K562 (cell line): Measurements from ENCODE around the gene ARHGAP24. TPM values are rescaled to one million over a fixed set of nuclear protein-coding genes. Genes with fewer than 3 reads are reported as not detected.

Experiments
- ELF1 ChIP-seq: fragments of 200-800 bp; sonication (Bioruptor generic); IDR thresholded peaks from 2 replicates; pipeline ENCODE4 v1.6.1; 2016; ENCODE audit warnings: missing genetic modification characterization, missing compliant biosample characterization
- EP300 ChIP-seq: IDR thresholded peaks from 2 replicates; pipeline ENCODE4 v1.6.1; 2012; ENCODE audit warnings: low read length, improper control_type of control experiment
- ESRRA ChIP-seq: fragments of 450-650 bp; IDR thresholded peaks from 2 replicates; pipeline ENCODE4 v1.6.1; 2014; ENCODE audit warnings: low read depth, mild to moderate bottlenecking, moderate library complexity, borderline replicate concordance
- MCM5 ChIP-seq: fragments of 450-650 bp; IDR thresholded peaks from 2 replicates; pipeline ENCODE4 v1.6.1; 2016; ENCODE audit warnings: low read depth
- MECOM ChIP-seq: fragments of 250-450 bp; sonication (Bioruptor Pico); IDR thresholded peaks from 2 replicates; pipeline ENCODE4 v1.8.0; 2022; ENCODE audit warnings: inconsistent platforms
- MGA ChIP-seq: fragments of 450-650 bp; IDR thresholded peaks from 2 replicates; pipeline ENCODE4 v1.6.1; 2016; ENCODE audit warnings: mild to moderate bottlenecking, moderate library complexity
- POLR2G ChIP-seq: fragments of 200-400 bp; formaldehyde crosslinking; IDR thresholded peaks from 2 replicates; pipeline ENCODE4 v1.6.1; 2017; ENCODE audit warnings: low read depth, mild to moderate bottlenecking, antibody characterized with exemption, low read length, moderate library complexity
- RBFOX2 ChIP-seq: fragments of 200-400 bp; formaldehyde crosslinking; IDR thresholded peaks from 2 replicates; pipeline ENCODE4 v1.6.1; 2017; ENCODE audit warnings: low read depth, mild to moderate bottlenecking, low read length, moderate library complexity
- SUPT5H ChIP-seq: fragments of 450-650 bp; IDR thresholded peaks from 2 replicates; pipeline ENCODE4 v1.6.1; 2016
- TAF9B ChIP-seq: fragments of 450-650 bp; IDR thresholded peaks from 2 replicates; pipeline ENCODE4 v1.6.1; 2018; ENCODE audit warnings: mild to moderate bottlenecking; ENCODE audit not compliant: partially characterized antibody
- TCF3 ChIP-seq: sonication (generic); formaldehyde crosslinking; IDR thresholded peaks from 2 replicates; pipeline ENCODE4 v1.4.0; 2020; ENCODE audit warnings: mild to moderate bottlenecking, missing genetic modification reagents
- ZNF785 ChIP-seq: fragments of 250-450 bp; sonication (Bioruptor Pico); IDR thresholded peaks from 2 replicates; pipeline ENCODE4 v1.4.0; 2020; ENCODE audit warnings: mild to moderate bottlenecking
- polyA plus RNA-seq, 8 experiments: library from polyadenylated mRNA; depleted of rRNA in 4 of 8; stranded (reverse) in 5 of 8; unstranded in 3 of 8; fragments of >200 nt; fragmentation: Nextera tagmentation in 2 of 8; fragmentation: Illumina TruSeq in 1 of 8; extraction: Ambion mirVana in 2 of 8; extraction: Trizol in 1 of 8; gene quantifications; 2 replicates each; pipeline versions ENCODE4 v1.2.1 to v1.2.3, GENCODE V29; 2011 to 2014; ENCODE audit warnings: inconsistent platforms in 1 of 8, missing spikeins in 1 of 8
- total RNA-seq, 7 experiments: library from RNA; depleted of rRNA in 6 of 7; stranded (reverse); fragments of >200 nt in 6 of 7; fragmentation: Illumina TruSeq in 2 of 7; extraction: Trizol in 2 of 7; gene quantifications; 2 replicates each; pipeline versions ENCODE4 v1.2.1 to v1.2.3, GENCODE V29; 2011 to 2021; ENCODE audit warnings: low replicate concordance in 1 of 7
- TF ChIP-seq, protein P1 (sequence below): fragments of 250-450 bp; sonication (Bioruptor Pico); IDR thresholded peaks from 2 replicates; pipeline ENCODE4 v1.8.0; 2022; ENCODE audit warnings: inconsistent platforms
- TF ChIP-seq, protein P2 (sequence below): IDR thresholded peaks from 2 replicates; pipeline ENCODE4 v1.6.1; 2011; ENCODE audit warnings: borderline replicate concordance, low read depth, mild to moderate bottlenecking, moderate library complexity, low read length; ENCODE audit not compliant: insufficient read depth, poor library complexity, severe bottlenecking

ARHGAP24 gene
- total and polyA plus RNA-seq, 9 of the 15 experiments (the other 6 are each of a cell fraction or from before 2014, with no cell fraction given) = 8.0 to 22.6 (median 14.0) TPM

GRCh38 chr4:85681221-85681657 lies 206.3 kb downstream of the ARHGAP24 start (continued):
- TF ChIP-seq ELF1 (tag) (peak; percentile 29; the same call in 1 of the 2 replicates), EP300 (peak; percentile 75), TAF9B (no peak), POLR2G (no peak), ESRRA (peak; percentile 36; the same call in 1 of the 2 replicates), RBFOX2 (0 out of 2 replicates have a peak, but pooled peaks have one; percentile 23), TCF3 (CRISPR knock-in tag) (peak; percentile 61), MECOM (CRISPR knock-in tag) (0 out of 2 replicates have a peak, but pooled peaks have one; percentile 18), MCM5 (no peak), MGA (peak; percentile 84), ZNF785 (CRISPR knock-in tag) (no peak), SUPT5H (no peak)
- TF ChIP-seq, protein P1, sequence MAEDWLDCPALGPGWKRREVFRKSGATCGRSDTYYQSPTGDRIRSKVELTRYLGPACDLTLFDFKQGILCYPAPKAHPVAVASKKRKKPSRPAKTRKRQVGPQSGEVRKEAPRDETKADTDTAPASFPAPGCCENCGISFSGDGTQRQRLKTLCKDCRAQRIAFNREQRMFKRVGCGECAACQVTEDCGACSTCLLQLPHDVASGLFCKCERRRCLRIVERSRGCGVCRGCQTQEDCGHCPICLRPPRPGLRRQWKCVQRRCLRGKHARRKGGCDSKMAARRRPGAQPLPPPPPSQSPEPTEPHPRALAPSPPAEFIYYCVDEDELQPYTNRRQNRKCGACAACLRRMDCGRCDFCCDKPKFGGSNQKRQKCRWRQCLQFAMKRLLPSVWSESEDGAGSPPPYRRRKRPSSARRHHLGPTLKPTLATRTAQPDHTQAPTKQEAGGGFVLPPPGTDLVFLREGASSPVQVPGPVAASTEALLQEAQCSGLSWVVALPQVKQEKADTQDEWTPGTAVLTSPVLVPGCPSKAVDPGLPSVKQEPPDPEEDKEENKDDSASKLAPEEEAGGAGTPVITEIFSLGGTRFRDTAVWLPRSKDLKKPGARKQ = no peak
- TF ChIP-seq, protein P2, sequence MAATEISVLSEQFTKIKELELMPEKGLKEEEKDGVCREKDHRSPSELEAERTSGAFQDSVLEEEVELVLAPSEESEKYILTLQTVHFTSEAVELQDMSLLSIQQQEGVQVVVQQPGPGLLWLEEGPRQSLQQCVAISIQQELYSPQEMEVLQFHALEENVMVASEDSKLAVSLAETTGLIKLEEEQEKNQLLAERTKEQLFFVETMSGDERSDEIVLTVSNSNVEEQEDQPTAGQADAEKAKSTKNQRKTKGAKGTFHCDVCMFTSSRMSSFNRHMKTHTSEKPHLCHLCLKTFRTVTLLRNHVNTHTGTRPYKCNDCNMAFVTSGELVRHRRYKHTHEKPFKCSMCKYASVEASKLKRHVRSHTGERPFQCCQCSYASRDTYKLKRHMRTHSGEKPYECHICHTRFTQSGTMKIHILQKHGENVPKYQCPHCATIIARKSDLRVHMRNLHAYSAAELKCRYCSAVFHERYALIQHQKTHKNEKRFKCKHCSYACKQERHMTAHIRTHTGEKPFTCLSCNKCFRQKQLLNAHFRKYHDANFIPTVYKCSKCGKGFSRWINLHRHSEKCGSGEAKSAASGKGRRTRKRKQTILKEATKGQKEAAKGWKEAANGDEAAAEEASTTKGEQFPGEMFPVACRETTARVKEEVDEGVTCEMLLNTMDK = no peak
